ENCODE data around the gene MROH9.

MROH9 gene

GRCh38 chr1:170970256-170970655 is 34.9 kb downstream of the MROH9 start:
- no peak for DNase-seq

DNA sequence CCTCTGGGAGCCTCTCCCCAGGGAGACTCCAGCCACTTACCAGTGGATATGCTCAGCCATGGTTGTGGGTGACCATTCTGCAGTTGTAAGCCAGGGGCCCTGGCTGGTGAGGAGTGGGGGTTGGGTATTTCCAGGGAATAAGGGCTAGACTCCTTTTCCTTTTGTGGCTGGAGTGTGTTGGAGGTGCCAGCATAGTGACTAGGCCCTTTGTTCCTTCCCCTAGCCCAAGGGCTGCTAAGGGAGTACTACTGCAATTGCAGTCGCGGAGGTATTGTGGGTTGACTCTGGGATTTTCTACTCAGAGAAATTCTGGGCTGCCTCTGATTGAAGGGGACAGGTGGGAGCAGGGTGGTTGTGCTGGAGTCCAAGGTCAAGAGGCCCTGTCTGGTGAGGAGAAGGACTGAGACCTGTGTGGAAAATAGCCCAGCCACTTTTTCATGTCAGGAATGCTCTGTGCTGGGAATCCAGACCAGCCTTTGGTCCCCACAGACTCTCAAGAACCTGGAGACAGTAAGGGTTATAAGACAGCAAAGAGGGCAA is 43.1 kb downstream of the MROH9 start:
- no peak for DNase-seq

DNA sequence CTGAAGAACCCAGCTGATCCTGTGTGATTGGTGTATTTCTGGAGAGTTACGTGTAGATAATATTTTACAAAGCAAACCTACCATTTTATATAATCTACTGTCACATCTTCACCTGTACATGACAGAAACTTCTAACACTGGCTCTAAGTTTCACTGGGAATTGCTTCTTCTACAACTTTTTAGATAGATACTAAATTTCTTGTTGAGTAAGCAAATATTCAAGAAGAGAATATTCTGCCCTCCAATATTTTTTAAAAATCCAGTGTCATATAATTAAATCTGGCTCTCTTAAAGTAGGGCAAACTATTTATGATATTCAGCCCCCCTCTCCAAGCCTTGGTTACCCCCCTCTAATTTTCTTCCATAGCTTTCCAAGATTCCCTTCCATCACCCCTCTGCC is 50.1 kb downstream of the MROH9 start:
- DNase-seq, result no peak

GRCh38 chr1:170986901-170987300 is 51.6 kb downstream of the MROH9 start:
- DNase-seq, result no peak

GRCh38 chr1:170987424-170987823 is 52.1 kb downstream of the MROH9 start:
- DNase-seq, result no peak

DNA sequence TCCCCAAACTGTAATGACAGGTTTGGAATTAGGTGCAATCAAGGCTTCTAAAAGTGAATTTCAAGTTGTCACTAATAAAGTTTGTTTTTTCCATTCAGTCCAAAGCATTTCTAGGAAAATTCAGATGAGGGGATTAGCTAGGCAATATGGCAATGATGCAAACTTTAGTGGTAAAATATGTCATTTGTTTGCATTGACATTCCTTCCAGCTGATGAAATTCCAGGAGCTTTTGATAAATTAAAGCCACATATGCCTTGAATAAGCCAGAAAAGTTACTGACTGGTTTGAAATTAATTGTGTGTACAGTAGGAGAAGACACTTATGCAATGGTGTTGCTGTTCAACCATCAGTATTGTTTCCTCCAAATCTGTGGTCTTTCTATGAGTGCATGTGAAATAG is 57.8 kb downstream of the MROH9 start:
- DNase-seq, result no peak

- DNase-seq, result no peak
Measured at GRCh38 chr1:170993717-170994116, 58.4 kb downstream of the MROH9 start.

DNA sequence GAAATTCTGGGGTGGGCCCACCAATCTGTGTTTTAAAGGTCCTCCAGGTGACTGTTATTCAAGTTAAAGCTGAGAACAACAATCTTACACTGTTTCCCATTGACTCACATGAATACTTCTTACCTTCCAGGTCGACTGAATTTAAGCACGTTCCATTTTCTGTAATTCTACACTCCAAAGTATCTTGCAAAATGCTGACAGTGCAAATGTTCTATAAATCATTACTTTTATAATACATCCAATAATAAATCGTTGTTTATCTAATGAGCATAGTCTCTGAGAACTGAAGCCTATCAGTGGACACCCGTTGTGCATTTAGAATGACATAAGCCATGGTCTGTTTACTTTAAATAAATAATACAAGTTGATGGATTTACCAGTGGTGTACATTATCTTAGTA is 79.5 kb downstream of the MROH9 start:
- no peak for DNase-seq

- DNase-seq, result no peak
Measured at GRCh38 chr1:171017426-171017825, 82.1 kb downstream of the MROH9 start.

GRCh38 chr1:171019971-171020370 is 84.6 kb downstream of the MROH9 start:
- DNase-seq, result no peak

- DNase-seq, result no peak
Measured at GRCh38 chr1:171032822-171033702, 97.7 kb downstream of the MROH9 start.

- no peak for DNase-seq
Measured at GRCh38 chr1:171037626-171038025, 102.3 kb downstream of the MROH9 start.

DNA sequence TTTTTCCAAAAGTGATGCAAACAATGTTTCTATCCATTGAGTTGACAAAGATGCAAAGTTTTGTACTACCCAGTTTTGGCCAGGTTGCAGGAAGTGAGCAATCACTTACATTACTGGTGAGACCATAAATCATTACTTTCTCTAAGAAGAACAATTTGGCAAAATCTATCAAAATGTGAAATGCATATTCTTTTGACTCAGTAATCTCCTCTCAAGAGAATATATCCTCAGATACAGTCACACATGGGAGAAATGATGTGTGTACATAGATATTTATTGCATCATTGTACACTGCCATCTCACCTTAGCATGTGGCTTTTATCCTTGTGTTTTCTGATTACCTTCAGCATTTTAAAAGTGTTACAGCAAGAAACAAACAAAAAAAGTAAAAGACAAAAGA is 103.0 kb downstream of the MROH9 start:
- no peak for DNase-seq

GRCh38 chr1:171048014-171048413 is 112.7 kb downstream of the MROH9 start:
- no peak for DNase-seq

GRCh38 chr1:171052977-171053376 is 117.6 kb downstream of the MROH9 start:
- DNase-seq, result no peak

DNA sequence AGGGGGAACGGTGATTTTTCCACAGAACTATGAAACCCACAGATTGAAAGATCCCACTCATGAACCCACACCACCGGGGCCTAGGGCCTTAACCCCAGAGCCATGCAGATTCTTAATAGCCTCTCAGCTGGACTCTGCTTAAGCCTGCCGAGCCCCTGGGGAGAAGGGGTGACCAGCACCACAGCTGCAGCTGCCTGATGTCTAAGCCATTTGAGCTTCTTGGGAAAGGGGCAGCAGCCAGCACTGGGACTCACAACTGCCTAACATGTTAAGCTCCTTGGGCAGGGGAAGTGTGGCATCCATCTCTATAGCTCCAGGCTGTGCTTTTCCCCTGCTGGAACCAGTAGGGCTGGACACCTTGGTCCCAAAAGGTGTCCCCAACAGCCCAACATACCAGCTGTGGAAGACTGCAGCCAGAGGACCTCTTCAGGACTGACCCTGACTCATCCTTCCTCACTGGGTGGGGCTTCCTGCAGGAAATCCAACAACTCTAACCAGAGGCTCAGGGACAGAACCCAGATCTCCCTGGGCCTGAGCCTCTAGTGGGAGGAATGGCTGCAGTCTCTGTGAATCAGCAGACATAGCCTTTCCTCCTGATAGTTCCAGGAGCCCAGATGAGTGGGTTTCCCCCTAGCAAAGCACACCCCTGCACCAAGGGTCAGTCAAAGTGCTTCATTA is 120.8 kb downstream of the MROH9 start:
- DNase-seq, result no peak

GRCh38 chr1:171061425-171062143 is 126.2 kb downstream of the MROH9 start:
- DNase-seq, result no peak

- DNase-seq, result no peak
Measured at GRCh38 chr1:171062902-171063301, 127.6 kb downstream of the MROH9 start.

DNA sequence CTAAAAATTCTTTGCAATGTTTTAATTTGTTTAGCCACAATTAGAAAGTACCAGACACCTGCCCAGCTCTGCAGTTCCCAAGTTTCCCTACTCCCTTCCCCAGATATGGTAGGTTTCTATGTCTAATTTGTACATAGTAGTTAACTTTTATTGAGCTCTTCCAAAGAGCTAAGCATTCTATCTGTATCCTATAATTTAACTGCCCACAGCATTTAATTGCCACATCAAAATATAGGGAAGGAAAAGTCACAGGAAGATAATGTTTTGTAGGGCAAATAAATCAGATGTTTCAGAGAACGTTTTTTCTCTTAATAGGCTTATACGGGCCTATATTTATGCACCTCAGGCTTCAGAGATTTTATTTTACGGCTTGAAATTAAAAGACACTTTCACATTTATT is 139.7 kb downstream of the MROH9 start:
- DNase-seq, result no peak

DNA sequence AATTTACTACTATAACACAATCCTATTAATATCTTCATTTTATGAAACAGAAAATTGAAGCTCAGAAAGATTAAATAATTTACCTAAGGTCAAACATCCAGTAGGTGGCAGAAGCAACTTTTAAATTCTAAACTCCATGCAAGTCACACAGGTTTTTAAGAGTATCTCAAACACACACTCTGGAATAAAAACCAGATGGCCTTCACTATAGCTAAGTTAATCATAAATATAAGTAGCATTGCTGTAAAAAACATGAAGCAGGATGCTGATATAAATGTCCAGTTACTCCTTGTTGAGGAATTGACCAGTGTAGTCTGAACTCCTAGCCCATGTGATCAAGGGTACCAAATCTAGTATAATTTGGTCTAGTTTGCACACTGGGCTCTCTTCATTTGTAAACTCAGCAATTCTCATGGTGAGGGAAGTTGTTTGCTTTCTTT is 146.0 kb downstream of the MROH9 start:
- no peak for DNase-seq

GRCh38 chr1:171081763-171082201 is 146.4 kb downstream of the MROH9 start:
- no peak for DNase-seq

- no peak for DNase-seq
Measured at GRCh38 chr1:171082606-171083005, 147.3 kb downstream of the MROH9 start.

DNA sequence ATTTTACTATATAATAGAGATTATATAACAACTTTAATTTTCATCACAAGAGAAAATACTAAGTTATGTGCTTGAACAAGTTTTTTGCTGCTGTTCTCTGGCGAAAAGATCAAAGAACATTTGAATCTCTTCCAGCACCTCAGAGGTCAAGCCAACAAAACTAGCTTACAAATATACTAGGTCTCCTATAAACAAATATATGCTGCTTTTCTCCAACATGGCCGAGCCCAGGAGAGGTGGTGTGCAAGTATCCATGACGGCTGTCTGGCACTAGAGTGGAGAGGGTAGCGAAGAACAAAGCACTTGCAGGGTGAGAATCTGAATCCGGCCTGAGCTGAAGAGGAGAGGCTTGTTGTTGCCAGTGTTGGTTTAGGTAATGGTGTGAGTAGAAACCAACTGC is 147.9 kb downstream of the MROH9 start:
- DNase-seq, result no peak

Data from T-helper 9 cell (primary cell).